HepG2 (cell line): Measurements from ENCODE around the gene RSAD1. TPM values are rescaled to one million over a fixed set of nuclear protein-coding genes. Genes with fewer than 3 reads are reported as not detected.

ENCODE experiments used
- ATAC-seq: fragments of 200-7000 bp; cut with Tn5 transposase; 3 replicates; pipeline ENCODE4 v1.9.1; 2020; ENCODE audit warnings: mild to moderate bottlenecking, moderate library complexity
- BruUV-seq: library from RNA; stranded (reverse); fragments of 400-500 nt; replicated peaks from 2 replicates; lab custom pipeline; 2021; lab: Mats Ljungman, UMichigan
- CTCF ChIA-PET: fragments of 300-600 bp; formaldehyde crosslinking; extraction: SDS; loops from one replicate; lab custom pipeline; 2021; ENCODE audit warnings: low total read pairs, inconsistent platforms, low intra/inter-chr PET ratio; lab: Yijun Ruan, JAX
- POLR2A ChIA-PET: fragments of 350-600 bp; sonication (Branson Sonifier 250); formaldehyde crosslinking; loops from one replicate; lab custom pipeline; 2020; ENCODE audit warnings: antibody characterized with exemption, inconsistent platforms; lab: Yijun Ruan, JAX
- DNase-seq: peaks from one replicate; pipeline ENCODE4 v3.0.0-alpha.2; 2015; ENCODE audit warnings: low spot score
- FAIRE-seq: peaks from 3 replicates; lab custom pipeline; 2011; peaks lifted over from hg19 to GRCh38; lab: Jason Lieb, UNC
- H2AFZ ChIP-seq: one replicate; pipeline ENCODE4 v1.6.1; 2011; ENCODE audit warnings: low read length, inconsistent platforms
- H3K27ac ChIP-seq: fragments of 300-600 bp; 3 replicates; pipeline ENCODE4 v1.8.0; 2011; ENCODE audit warnings: mixed run types, mild to moderate bottlenecking, mixed read lengths, low read length, inconsistent platforms; ENCODE audit not compliant: insufficient read depth; ENCODE audit errors: extremely low read length
- H3K27me3 ChIP-seq, 2 experiments: fragments of 200-600 bp in 1 of 2; 2 replicates in 1 of 2; 3 replicates in 1 of 2; pipeline versions ENCODE4 v1.6.0 to v1.8.0; 2011; ENCODE audit warnings: low read length in 2 of 2, mild to moderate bottlenecking in 2 of 2, moderate library complexity in 2 of 2, inconsistent platforms in 1 of 2; ENCODE audit not compliant: insufficient read depth in 2 of 2, control insufficient read depth in 1 of 2
- H3K36me3 ChIP-seq, 2 experiments: fragments of 200-600 bp in 1 of 2; replicated peaks in 1 of 2; 2 replicates in 1 of 2; 3 replicates in 1 of 2; pipeline versions ENCODE4 v1.5.1 to v1.8.0; 2011; ENCODE audit warnings: low read length in 2 of 2, inconsistent platforms in 1 of 2; ENCODE audit not compliant: insufficient read depth in 2 of 2, control insufficient read depth in 1 of 2
- H3K4me1 ChIP-seq: 2 replicates; pipeline ENCODE4 v1.5.1; 2012; ENCODE audit warnings: low read length, inconsistent platforms; ENCODE audit not compliant: insufficient read depth
- H3K4me2 ChIP-seq: 2 replicates; pipeline ENCODE4 v1.6.0; 2011; ENCODE audit warnings: low read depth, low read length, inconsistent platforms
- H3K4me3 ChIP-seq, 3 experiments: fragments of 200-600 bp in 1 of 3; sonication (generic), shearing (Covaris generic) in 1 of 3; replicated peaks in 1 of 3; 2 replicates each; pipeline ENCODE4 v1.5.1; 2011 to 2016; ENCODE audit warnings: low read length in 3 of 3, inconsistent platforms in 2 of 3, low read depth in 2 of 3, mild to moderate bottlenecking in 2 of 3, control low read depth in 1 of 3, mixed read lengths in 1 of 3; ENCODE audit not compliant: insufficient read depth in 1 of 3
- H3K79me2 ChIP-seq: one replicate; pipeline ENCODE4 v1.6.1; 2011; ENCODE audit warnings: low read length, inconsistent platforms; ENCODE audit not compliant: insufficient read depth
- H3K9ac ChIP-seq: 2 replicates; pipeline ENCODE4 v1.6.0; 2011; ENCODE audit warnings: mild to moderate bottlenecking, low read depth, low read length, inconsistent platforms; ENCODE audit not compliant: insufficient read depth
- H3K9me3 ChIP-seq: 2 replicates; pipeline ENCODE4 v1.5.1; 2012; ENCODE audit warnings: mild to moderate bottlenecking, low read length
- H4K20me1 ChIP-seq: 2 replicates; pipeline ENCODE4 v1.6.0; 2011; ENCODE audit warnings: inconsistent platforms, mild to moderate bottlenecking, low read length, moderate library complexity; ENCODE audit not compliant: insufficient read depth
- FIP1L1 ChIP-seq: fragments of 200-400 bp; formaldehyde crosslinking; IDR thresholded peaks from 2 replicates; pipeline ENCODE4 v1.6.1; 2018; ENCODE audit warnings: low read depth, mild to moderate bottlenecking, low read length, moderate library complexity, borderline replicate concordance; ENCODE audit not compliant: insufficient read depth
- KLF15 ChIP-seq: sonication (generic); formaldehyde crosslinking; IDR thresholded peaks from 2 replicates; pipeline ENCODE4 v1.8.1; 2023; ENCODE audit warnings: borderline replicate concordance, mild to moderate bottlenecking, inconsistent platforms, missing genetic modification reagents, mixed read lengths
- NFE2L2 ChIP-seq: fragments of 150-350 bp; IDR thresholded peaks from 2 replicates; pipeline ENCODE4 v1.6.1; 2014; ENCODE audit warnings: low read length
- PAF1 ChIP-seq: IDR thresholded peaks from 2 replicates; pipeline ENCODE4 v1.6.1; 2016; ENCODE audit warnings: missing genetic modification reagents, missing compliant biosample characterization
- SRSF4 ChIP-seq: fragments of 200-400 bp; formaldehyde crosslinking; IDR thresholded peaks from one replicate; pipeline ENCODE4 v1.6.1; 2018; ENCODE audit warnings: mild to moderate bottlenecking, low read depth, low read length, moderate library complexity; ENCODE audit not compliant: poor library complexity, severe bottlenecking
- SSRP1 ChIP-seq: IDR thresholded peaks from 2 replicates; pipeline ENCODE4 v1.6.1; 2016; ENCODE audit warnings: control low read depth
- TCF7 ChIP-seq: sonication (generic); IDR thresholded peaks from 2 replicates; pipeline ENCODE4 v1.6.1; 2016; ENCODE audit warnings: antibody characterized with exemption, low read depth
- ZNF12 ChIP-seq: sonication (generic); formaldehyde crosslinking; IDR thresholded peaks from 2 replicates; pipeline ENCODE4 v1.5.0; 2020; ENCODE audit warnings: missing genetic modification reagents
- ZNF232 ChIP-seq: sonication (generic); formaldehyde crosslinking; IDR thresholded peaks from 2 replicates; pipeline ENCODE4 v1.4.0; 2020; ENCODE audit warnings: missing genetic modification reagents, borderline replicate concordance
- ZNF510 ChIP-seq: sonication (generic); formaldehyde crosslinking; IDR thresholded peaks from 2 replicates; pipeline ENCODE4 v1.4.0; 2020; ENCODE audit warnings: low read depth, mild to moderate bottlenecking, missing genetic modification reagents
- ZNF629 ChIP-seq: sonication (generic); formaldehyde crosslinking; conservative IDR thresholded peaks from 2 replicates; pipeline ENCODE4 v1.5.0; 2020; ENCODE audit warnings: missing genetic modification reagents
- ZNF678 ChIP-seq: sonication (generic); formaldehyde crosslinking; IDR thresholded peaks from 2 replicates; pipeline ENCODE4 v1.4.0; 2020; ENCODE audit warnings: mild to moderate bottlenecking, missing genetic modification reagents
- ZNF777 ChIP-seq: sonication (generic); formaldehyde crosslinking; IDR thresholded peaks from 2 replicates; pipeline ENCODE4 v1.4.0; 2020; ENCODE audit warnings: missing genetic modification reagents
- ZNF781 ChIP-seq: sonication (generic); formaldehyde crosslinking; IDR thresholded peaks from 2 replicates; pipeline ENCODE4 v1.5.1; 2020; ENCODE audit warnings: borderline replicate concordance, mild to moderate bottlenecking, missing genetic modification reagents; ENCODE audit errors: not compliant biosample characterization
- WGBS: methylation state at CpG from one replicate; pipeline ENCODE4 v1.1.6; 2017; ENCODE audit warnings: low lambda C conversion rate; 5-methylcytosine and 5-hydroxymethylcytosine counted together
- in situ Hi-C: cut with HindIII; loops from 2 replicates; pipeline ENCODE4 v1.10.0; 2017; ENCODE audit warnings: low pct_unique_long_range_greater_than_20kb; ENCODE audit not compliant: extremely low pct_ligation_motif_present
- intact Hi-C: fragments of 100-400 bp; cut with micrococcal nuclease; formaldehyde crosslinking; loops from one replicate; pipeline ENCODE4 v1.10.0; 2022; ENCODE audit not compliant: unreplicated experiment
- polyA plus RNA-seq, 8 experiments: library from polyadenylated mRNA; depleted of rRNA in 3 of 8; stranded (reverse) in 7 of 8; unstranded in 1 of 8; fragments of >200 nt; fragmentation: Illumina TruSeq in 4 of 8; extraction: Trizol in 4 of 8; gene quantifications; 2 replicates each; pipeline versions ENCODE4 v1.2.1 to v1.2.3, GENCODE V29; 2011 to 2016; ENCODE audit warnings: low read depth in 4 of 8, missing spikeins in 1 of 8, mixed read lengths in 1 of 8; ENCODE audit not compliant: insufficient read depth in 1 of 8
- total RNA-seq, 5 experiments: library from RNA; depleted of rRNA; stranded (reverse); fragments of >200 nt; fragmentation: Illumina TruSeq; extraction: Trizol; gene quantifications; 2 replicates each; pipeline ENCODE4 v1.2.3, GENCODE V29; 2016; ENCODE audit warnings: low read depth in 1 of 5
- TF ChIP-seq, protein P1 (sequence below): sonication (generic); formaldehyde crosslinking; IDR thresholded peaks from 2 replicates; pipeline ENCODE4 v1.9.0; 2021; ENCODE audit warnings: mild to moderate bottlenecking, missing genetic modification reagents
- TF ChIP-seq, protein P2 (sequence below): sonication (generic); formaldehyde crosslinking; IDR thresholded peaks from 2 replicates; pipeline ENCODE4 v1.4.0; 2020; ENCODE audit warnings: missing genetic modification reagents, borderline replicate concordance
- TF ChIP-seq, protein P3 (sequence below): sonication (generic); formaldehyde crosslinking; IDR thresholded peaks from 2 replicates; pipeline ENCODE4 v1.5.0; 2020; ENCODE audit warnings: mild to moderate bottlenecking, missing genetic modification reagents, moderate library complexity

Gene RSAD1
- total and polyA plus RNA-seq, 2 of the 13 experiments (the other 11 are each of a cell fraction or from before 2014, with no cell fraction given), result 22.7 to 27.7 TPM

DNA sequence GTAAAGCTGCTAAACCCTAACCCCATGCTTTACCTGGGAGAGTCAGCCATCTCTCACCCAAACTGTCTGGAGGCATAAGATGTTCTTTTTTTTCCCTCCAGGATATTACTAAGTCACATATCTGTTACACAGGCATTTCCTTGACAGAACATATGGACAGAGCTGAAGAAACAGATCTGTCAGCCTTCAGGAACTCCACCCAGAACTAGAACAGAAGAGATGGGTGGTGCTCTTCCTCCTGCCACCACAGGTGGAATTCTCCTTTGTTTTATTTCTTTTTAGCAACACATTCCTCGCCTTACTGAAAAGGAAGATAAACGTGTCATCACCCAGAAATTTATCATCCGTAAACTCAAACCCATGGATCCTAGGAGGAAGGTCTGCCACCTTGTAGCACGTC, 38.4 kb downstream of the RSAD1 start:
- H3K4me2 ChIP-seq, result no peak overlapping the region
- H4K20me1 ChIP-seq, result no peaks in the 10 kb centered on the region
- FAIRE-seq (no peak), DNase-seq (no peak), ATAC-seq (no peak)
- in situ Hi-C loops (no loop called here), intact Hi-C loops (no loop called here)
- no peak overlapping the region for H3K27ac ChIP-seq
- ChIA-PET CTCF (no interaction called here), POLR2A (interaction anchor here (1.0 to 3.2 kb wide), 4 partner anchors 15 to 38 kb away, joined by 3 to 37 read pairs (median 11); partner anchors contain the start of gene EPN3)
- H3K4me3 ChIP-seq, result no peak overlapping the region
- TF ChIP-seq TCF7, result no peak
- no peak for TF ChIP-seq PAF1 (CRISPR knock-in tag)
- TF ChIP-seq SSRP1, result no peak
- TF ChIP-seq, protein P1, sequence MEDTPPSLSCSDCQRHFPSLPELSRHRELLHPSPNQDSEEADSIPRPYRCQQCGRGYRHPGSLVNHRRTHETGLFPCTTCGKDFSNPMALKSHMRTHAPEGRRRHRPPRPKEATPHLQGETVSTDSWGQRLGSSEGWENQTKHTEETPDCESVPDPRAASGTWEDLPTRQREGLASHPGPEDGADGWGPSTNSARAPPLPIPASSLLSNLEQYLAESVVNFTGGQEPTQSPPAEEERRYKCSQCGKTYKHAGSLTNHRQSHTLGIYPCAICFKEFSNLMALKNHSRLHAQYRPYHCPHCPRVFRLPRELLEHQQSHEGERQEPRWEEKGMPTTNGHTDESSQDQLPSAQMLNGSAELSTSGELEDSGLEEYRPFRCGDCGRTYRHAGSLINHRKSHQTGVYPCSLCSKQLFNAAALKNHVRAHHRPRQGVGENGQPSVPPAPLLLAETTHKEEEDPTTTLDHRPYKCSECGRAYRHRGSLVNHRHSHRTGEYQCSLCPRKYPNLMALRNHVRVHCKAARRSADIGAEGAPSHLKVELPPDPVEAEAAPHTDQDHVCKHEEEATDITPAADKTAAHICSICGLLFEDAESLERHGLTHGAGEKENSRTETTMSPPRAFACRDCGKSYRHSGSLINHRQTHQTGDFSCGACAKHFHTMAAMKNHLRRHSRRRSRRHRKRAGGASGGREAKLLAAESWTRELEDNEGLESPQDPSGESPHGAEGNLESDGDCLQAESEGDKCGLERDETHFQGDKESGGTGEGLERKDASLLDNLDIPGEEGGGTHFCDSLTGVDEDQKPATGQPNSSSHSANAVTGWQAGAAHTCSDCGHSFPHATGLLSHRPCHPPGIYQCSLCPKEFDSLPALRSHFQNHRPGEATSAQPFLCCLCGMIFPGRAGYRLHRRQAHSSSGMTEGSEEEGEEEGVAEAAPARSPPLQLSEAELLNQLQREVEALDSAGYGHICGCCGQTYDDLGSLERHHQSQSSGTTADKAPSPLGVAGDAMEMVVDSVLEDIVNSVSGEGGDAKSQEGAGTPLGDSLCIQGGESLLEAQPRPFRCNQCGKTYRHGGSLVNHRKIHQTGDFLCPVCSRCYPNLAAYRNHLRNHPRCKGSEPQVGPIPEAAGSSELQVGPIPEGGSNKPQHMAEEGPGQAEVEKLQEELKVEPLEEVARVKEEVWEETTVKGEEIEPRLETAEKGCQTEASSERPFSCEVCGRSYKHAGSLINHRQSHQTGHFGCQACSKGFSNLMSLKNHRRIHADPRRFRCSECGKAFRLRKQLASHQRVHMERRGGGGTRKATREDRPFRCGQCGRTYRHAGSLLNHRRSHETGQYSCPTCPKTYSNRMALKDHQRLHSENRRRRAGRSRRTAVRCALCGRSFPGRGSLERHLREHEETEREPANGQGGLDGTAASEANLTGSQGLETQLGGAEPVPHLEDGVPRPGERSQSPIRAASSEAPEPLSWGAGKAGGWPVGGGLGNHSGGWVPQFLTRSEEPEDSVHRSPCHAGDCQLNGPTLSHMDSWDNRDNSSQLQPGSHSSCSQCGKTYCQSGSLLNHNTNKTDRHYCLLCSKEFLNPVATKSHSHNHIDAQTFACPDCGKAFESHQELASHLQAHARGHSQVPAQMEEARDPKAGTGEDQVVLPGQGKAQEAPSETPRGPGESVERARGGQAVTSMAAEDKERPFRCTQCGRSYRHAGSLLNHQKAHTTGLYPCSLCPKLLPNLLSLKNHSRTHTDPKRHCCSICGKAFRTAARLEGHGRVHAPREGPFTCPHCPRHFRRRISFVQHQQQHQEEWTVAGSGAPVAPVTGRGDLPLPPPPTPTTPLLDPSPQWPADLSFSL (CRISPR knock-in tag), result no peak
- no peak for TF ChIP-seq ZNF777 (CRISPR knock-in tag)
- TF ChIP-seq ZNF232 (CRISPR knock-in tag), result no peak
- TF ChIP-seq ZNF678 (CRISPR knock-in tag), result no peak
- TF ChIP-seq ZNF629, result no peak
- no peak for TF ChIP-seq ZNF510 (CRISPR knock-in tag)
- TF ChIP-seq NFE2L2, result no peak
- no peak for TF ChIP-seq ZNF781 (CRISPR knock-in tag)
- no peak for TF ChIP-seq SRSF4
- no peak for TF ChIP-seq KLF15 (CRISPR knock-in tag)
- TF ChIP-seq, protein P2, sequence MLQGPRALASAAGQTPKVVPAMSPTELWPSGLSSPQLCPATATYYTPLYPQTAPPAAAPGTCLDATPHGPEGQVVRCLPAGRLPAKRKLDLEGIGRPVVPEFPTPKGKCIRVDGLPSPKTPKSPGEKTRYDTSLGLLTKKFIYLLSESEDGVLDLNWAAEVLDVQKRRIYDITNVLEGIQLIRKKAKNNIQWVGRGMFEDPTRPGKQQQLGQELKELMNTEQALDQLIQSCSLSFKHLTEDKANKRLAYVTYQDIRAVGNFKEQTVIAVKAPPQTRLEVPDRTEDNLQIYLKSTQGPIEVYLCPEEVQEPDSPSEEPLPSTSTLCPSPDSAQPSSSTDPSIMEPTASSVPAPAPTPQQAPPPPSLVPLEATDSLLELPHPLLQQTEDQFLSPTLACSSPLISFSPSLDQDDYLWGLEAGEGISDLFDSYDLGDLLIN (CRISPR knock-in tag), result no peak
- TF ChIP-seq FIP1L1, result no peak
- TF ChIP-seq, protein P3, sequence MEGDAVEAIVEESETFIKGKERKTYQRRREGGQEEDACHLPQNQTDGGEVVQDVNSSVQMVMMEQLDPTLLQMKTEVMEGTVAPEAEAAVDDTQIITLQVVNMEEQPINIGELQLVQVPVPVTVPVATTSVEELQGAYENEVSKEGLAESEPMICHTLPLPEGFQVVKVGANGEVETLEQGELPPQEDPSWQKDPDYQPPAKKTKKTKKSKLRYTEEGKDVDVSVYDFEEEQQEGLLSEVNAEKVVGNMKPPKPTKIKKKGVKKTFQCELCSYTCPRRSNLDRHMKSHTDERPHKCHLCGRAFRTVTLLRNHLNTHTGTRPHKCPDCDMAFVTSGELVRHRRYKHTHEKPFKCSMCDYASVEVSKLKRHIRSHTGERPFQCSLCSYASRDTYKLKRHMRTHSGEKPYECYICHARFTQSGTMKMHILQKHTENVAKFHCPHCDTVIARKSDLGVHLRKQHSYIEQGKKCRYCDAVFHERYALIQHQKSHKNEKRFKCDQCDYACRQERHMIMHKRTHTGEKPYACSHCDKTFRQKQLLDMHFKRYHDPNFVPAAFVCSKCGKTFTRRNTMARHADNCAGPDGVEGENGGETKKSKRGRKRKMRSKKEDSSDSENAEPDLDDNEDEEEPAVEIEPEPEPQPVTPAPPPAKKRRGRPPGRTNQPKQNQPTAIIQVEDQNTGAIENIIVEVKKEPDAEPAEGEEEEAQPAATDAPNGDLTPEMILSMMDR (CRISPR knock-in tag), result no peak
- no peak for TF ChIP-seq ZNF12 (CRISPR knock-in tag)
- no peak overlapping the region for H3K9ac ChIP-seq
- 81% methylated on average over 4 of the region's 4 CpGs for WGBS
- H3K79me2 ChIP-seq, result no peaks in the 10 kb centered on the region
- H2AFZ ChIP-seq, result no peak overlapping the region
- H3K27me3 ChIP-seq, result no peaks in the 10 kb centered on the region
- H3K36me3 ChIP-seq, result no peaks in the 10 kb centered on the region
- H3K9me3 ChIP-seq, result no peaks in the 10 kb centered on the region
- peaks cover 53% of the 10 kb centered on the region for H3K4me1 ChIP-seq
- no TSS peak for BruUV-seq
